Endothelial cell of umbilical vein (primary cell): ENCODE data around the gene ADGRG3.

Experiments used
- EZH2 ChIP-seq: IDR thresholded peaks from 2 replicates; pipeline ENCODE4 v1.6.1; 2012; ENCODE audit warnings: borderline replicate concordance, low read depth, mild to moderate bottlenecking, moderate library complexity, low read length, inconsistent platforms; ENCODE audit not compliant: severe bottlenecking
- TF ChIP-seq, protein P1 (sequence below), 2 donors: IDR thresholded peaks; 1 replicate in 1 of 2; 2 replicates in 1 of 2; pipeline ENCODE4 v1.5.1; 2011; ENCODE audit warnings: low read length in 2 of 2, mild to moderate bottlenecking in 2 of 2, moderate library complexity in 2 of 2, control low read depth in 1 of 2, inconsistent platforms in 1 of 2, low read depth in 1 of 2; ENCODE audit not compliant: insufficient read depth in 1 of 2; ENCODE audit errors: extremely low read depth in 1 of 2
- TF ChIP-seq, protein P2 (sequence below): IDR thresholded peaks from 2 replicates; pipeline ENCODE4 v1.6.1; 2011; ENCODE audit not compliant: insufficient read depth, insufficient read length

DNA sequence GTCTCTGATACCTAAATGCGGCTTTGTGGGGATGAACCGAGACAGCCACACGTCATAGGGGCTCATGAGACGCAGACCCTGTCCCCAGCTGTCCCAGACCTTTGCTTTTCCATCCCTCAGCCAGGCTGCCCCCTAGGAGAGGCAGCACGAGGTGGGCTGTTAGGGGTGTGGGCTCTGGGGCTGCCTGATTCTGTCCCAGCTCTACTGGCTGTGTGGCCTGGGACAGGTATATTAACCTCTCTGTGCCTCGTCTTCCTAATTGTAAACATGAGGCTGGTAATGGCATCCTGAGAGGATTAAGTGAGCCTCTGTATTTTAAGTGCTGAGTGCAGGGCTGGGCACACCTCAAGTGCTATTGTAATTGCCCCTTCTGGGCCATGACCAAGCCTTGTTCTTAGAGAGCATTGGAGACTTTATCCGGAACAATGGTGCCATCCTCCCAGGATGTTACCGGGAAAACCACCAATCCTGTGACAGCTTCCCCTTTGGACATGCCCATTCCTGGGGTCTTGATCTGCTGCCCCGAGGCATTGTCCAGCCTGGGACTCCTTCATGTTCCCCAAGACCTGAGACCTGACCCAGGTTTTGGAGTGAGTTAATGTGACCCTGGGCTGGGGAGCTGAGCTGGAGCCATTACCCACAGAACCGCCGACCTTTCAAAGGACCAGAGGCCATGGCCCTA, 34.6 kb upstream of the ADGRG3 start:
- TF ChIP-seq EZH2 = no peak
- TF ChIP-seq, protein P1, sequence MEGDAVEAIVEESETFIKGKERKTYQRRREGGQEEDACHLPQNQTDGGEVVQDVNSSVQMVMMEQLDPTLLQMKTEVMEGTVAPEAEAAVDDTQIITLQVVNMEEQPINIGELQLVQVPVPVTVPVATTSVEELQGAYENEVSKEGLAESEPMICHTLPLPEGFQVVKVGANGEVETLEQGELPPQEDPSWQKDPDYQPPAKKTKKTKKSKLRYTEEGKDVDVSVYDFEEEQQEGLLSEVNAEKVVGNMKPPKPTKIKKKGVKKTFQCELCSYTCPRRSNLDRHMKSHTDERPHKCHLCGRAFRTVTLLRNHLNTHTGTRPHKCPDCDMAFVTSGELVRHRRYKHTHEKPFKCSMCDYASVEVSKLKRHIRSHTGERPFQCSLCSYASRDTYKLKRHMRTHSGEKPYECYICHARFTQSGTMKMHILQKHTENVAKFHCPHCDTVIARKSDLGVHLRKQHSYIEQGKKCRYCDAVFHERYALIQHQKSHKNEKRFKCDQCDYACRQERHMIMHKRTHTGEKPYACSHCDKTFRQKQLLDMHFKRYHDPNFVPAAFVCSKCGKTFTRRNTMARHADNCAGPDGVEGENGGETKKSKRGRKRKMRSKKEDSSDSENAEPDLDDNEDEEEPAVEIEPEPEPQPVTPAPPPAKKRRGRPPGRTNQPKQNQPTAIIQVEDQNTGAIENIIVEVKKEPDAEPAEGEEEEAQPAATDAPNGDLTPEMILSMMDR (IDR thresholded peaks at IDR 0.05; ENCODE audit: extremely low read depth in 1 of 2, insufficient read depth in 1 of 2, low read depth in 1 of 2, low read length in 2 of 2) = no peak
- TF ChIP-seq, protein P2, sequence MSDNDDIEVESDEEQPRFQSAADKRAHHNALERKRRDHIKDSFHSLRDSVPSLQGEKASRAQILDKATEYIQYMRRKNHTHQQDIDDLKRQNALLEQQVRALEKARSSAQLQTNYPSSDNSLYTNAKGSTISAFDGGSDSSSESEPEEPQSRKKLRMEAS = no peak
